ENCODE data around the gene CDH4.

The CDH4 gene

GRCh38 chr20:61655591-61655990, 403.5 kb downstream of the CDH4 start:
- DNase-seq (ENCODE audit: low read depth): no peak

GRCh38 chr20:61656198-61656597, 404.1 kb downstream of the CDH4 start:
- no peak for DNase-seq (ENCODE audit: low read depth)

DNA sequence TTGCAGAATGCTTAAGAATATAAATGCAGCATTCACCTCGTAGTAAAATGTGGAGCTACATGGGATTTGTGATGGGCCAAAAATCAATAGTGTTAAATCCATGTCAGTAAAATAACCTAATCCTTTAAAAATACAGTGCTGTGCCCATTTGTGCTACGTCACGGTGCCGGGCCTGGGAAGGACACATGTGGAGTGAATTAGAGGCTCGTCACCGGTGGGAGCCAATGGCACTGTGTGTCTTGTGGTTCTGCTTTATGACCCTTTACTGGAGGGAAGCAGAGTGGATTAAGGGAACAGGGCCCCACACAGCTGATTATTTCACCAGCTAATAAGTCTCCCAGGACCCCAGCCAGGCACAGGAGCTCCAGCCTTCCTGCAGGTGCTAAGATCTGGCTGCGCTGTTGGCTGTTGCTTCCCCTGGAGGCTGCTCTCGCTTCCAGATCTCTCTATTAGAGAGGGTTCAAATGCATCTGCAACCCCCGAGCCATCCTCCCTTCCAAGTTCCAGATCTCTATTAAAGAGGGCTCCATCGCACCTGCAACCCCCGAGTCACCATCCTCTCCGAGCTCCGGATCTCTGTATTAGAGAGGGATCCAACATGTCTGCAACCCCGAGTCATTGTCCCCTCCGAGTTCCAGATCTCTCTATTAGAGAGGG, 405.8 kb downstream of the CDH4 start:
- no peak for DNase-seq (ENCODE audit: low read depth)

DNA sequence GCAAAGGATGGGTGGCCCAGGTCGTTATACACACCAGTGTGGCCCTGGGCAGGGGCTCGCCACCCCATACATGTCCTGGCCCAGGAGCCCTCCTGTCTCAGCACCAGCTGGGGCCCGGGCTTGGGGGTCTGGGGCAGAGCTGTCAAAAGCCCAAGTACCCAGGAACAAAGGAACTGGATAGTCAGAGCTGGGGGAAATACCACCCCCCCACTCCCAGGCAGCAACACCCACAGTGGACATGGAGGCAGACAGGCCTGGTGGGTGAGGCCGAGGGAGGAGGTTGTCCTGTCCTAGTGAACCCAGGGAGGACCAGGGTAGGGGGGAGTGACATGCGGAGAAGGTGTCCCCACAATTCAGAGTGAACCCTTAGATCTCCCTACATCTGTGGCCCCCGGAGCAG, 406.5 kb downstream of the CDH4 start:
- DNase-seq (ENCODE audit: low read depth): no peak

DNA sequence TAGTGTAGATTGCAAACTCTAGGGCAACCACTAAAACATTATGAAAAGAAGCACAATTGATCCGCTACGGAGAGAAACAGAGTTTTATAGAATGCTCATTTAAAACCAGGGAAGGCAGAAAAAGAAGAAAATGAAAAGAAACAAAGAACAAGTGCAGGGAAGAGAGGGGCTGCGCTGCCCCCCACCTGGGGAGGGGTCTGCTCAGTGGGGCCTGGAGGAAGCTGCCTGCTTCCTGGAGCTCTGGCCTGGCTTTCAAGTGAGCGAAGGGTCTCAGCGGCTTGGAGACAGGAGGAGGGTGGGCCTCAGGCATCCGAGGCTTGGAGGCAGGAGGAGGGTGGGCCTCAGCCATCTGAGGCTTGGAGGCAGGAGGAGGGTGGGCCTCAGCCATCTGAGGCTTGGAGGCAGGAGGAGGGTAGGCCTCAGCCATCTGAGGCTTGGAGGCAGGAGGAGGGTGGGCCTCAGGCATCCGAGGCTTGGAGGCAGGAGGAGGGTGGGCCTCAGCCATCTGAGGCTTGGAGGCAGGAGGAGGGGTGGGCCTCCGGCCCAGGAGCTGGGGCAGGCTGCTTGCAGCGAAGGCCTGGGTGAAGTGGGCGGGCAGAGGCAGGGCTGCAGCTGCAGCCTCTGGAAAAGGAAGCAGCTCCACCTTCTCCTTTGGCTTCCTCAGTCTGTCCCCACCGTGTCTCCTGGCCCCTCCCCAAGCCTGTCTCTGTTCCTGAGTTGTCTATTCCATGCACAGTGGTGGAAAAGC, 407.4 kb downstream of the CDH4 start:
- no peak for DNase-seq (ENCODE audit: low read depth)

DNA sequence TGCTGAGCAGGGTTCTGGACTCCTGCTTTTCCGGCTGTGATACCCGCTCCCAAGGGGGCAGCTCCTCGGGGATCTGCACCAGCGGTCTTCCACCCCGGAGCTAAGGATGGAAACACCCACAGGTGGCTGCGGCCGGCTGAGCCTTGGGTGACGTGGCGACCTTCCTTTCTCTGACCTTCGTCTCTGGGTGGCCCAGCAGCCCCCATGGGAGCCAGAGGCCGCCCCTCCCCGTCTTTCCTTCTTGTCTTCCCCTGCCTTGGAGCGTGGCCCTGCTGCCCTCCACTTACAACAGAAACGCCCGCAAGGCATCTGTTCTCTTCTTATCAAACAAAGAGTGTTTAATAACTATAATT, 407.9 kb downstream of the CDH4 start:
- DNase-seq (ENCODE audit: low read depth): no peak

- no peak for DNase-seq (ENCODE audit: low read depth)
These were observed 408.5 kb downstream of the CDH4 start for GRCh38 chr20:61660559-61660958.

GRCh38 chr20:61661025-61661424, 409.0 kb downstream of the CDH4 start:
- DNase-seq (ENCODE audit: low read depth): no peak

DNA sequence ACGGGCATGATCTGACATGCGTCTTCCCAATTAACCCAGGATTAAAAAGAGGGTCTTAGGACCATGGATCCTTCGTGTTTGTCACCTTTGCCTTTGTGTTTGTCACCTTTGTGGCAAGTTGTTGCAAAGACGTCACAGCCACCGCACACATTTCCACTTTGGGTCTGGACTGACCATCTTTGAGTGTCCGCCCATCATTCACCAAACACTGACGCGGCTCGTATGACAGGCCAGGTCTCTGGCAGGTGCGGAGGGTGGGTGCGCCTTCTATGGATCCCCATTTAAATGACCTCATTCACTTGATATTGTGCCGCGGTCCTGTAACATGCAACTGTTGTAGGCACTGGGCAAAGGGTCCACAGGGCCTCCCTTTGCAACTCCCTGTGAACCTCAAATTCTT, 409.5 kb downstream of the CDH4 start:
- DNase-seq (ENCODE audit: low read depth): no peak

- no peak for DNase-seq (ENCODE audit: low read depth)
These were observed 410.3 kb downstream of the CDH4 start for GRCh38 chr20:61662226-61662967.

DNA sequence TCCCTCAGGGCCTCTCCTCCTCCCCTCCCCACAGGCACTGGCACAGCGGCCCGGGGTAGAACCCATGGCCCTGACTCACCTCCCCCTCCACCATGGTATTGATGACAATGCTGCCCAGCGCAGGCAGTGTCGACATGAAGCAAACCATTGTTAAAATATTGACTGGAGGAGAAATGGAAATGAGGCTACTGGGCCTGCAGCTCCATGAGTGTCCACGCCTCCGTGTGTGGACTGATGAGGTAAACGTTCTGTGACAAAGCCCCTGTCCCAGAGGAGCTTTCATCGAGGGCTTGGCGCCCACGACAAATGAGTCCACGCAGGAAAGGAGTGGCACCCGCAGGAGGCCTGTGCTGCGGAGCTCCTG, 410.9 kb downstream of the CDH4 start:
- DNase-seq (ENCODE audit: low read depth): no peak

DNA sequence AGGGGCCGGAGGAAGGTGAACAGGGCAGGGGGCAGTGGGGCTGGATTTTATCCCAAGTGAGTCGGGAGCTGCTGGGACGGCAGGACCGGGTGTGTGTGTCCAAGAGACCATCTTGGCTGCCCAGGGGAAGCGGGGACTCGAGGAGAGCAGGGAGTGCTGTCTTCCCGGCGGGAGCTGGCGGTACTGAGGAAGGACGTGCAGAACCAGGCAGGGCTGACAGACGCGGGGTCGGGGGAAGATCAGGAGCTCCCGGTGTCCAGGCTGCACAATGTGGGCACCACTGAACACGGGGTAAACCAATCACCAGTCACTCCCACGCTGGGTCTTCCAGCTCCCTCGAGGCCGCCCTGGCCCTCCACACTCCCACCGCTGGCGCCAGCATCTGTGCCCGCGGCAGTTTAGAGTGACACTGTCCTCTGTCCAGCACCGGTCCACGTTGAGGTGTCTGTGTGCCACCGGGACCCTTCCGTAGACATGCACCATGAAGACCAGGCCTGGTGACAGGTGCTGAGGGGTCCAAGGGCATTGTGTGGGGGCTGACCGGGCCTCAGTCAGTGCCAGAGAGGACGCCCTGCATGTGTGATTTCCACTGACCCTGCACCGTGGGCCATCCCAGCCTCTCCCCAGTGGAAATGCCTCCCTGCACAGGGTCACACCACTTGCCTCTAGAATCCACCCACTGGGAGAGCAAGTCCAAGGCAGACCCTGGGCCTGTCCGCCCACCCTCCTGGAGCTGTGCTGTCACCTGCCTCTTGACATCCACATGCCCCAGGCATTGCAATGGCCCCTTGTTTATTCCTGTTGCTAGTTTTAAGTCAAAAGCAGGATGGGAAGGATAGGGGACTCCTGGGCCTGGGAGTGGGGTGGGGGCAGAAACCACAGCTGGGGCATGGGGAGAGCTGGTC, 411.7 kb downstream of the CDH4 start:
- DNase-seq (ENCODE audit: low read depth): no peak

DNA sequence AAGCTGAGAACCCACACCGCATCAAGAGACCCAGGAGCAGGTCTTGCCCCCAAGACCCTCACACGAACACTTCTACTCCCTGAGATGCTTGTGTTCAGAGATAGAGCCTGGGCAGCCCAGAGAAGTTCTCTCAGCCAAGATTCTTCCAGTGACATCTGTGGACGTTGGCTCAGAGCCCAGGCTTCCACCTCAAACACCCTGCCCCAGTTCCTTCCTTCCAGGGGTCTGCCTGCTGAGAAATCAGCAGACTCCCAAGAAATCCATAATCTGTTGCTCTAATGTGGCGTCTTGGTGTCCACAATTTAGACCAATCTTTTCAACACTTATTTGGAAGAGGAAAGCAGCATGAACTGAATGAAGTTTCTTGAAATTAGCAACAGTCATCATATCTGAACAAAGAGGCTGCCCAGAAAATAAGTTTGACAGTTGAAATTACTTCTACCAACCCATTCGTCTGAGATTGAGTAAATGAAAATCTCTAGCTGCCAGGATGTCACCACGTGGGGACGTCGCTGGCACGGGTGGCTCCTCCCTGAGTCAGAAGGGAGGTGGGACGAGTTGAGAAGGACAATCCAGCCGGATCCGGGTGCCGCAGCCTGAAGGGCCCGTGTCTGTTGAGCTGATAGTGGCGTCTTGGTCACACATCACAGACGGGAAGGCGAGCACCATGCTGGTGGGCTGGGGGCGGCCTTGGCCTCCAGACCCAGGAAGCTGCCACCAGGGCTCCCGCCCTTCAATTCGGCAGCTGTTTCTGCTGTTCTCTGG, 412.7 kb downstream of the CDH4 start:
- no peak for DNase-seq (ENCODE audit: low read depth)

DNA sequence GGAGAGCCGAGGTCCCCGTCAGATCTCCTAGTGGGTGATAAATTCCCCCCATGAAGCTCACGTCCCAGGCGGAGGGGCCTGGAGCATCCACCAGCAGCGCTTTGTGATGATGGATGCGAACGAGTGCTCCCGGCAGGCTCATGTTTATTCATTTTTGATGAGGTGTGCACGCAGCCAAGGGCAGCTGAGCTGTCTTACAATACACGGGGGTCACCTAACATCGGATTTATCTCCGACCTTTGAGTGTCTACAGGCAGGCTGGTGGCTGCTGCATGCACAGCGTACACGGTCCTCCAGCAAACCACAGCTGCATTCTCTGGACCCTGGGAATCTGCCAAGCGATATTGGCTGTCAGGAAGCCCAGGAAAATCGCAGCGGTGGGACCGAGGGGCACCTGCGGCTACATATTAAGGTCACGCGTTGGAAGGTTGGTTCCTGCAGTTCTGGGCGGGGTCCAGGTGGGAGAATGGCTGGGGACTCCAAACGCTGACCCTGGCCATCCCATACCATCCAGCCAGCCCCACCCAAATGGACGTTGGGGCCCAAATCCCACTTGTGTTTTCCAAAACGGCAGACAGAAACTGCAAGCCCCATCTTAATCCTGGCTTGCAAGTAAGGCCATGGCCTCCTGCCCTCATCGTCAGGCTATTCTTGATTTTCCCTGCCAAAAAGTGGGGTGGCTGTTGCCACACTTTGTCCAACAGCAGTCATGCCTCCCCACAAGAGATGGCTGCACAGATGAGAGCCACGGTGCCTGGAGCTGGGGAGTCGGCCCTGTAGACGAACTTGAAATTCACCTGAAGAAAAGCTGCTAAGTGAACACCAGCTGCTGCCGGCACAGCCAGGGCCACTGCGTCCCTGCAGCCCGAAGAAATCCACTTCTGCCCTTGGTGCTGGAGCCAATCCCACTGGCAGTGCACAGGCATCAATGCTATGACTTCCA, 413.7 kb downstream of the CDH4 start:
- DNase-seq (ENCODE audit: low read depth): no peak

- DNase-seq (ENCODE audit: low read depth): no peak
These were observed 414.4 kb downstream of the CDH4 start for GRCh38 chr20:61666471-61666832.

DNA sequence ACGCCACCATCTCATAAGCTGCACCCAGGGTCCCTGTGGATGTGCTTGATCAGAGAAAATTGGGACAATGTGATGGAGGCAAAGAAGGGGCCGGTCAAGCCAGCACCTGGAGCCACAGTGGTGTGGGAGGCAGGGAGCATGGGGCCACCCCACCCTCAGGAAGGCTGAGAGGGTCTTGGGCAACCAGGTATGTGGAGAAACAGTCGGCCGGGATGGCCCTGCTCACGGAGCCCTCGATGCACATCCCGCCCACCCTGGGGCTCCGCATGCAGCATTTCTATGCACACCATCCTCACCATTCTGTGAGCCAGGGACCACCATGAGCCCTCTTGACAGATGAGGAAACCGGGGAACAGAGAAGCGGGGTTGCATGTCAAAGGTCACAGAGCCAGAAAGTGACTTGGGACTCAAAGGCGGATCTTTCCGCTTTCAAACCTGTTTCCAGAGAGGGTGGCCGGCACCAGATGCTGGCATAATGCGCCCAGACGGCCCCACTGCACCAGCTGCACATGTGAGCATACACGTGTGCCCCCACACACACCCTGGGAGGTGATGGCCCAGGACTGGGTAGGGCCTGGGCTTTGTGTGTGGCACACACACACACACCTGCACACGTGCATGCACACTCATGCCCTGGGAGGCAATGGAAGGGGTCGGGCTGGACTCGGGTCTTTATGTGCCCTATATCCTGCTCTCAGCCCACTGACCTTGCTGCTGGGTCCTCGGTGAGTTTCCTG, 415.2 kb downstream of the CDH4 start:
- DNase-seq (ENCODE audit: low read depth): no peak

GRCh38 chr20:61668065-61668650, 416.1 kb downstream of the CDH4 start:
- DNase-seq (ENCODE audit: low read depth): no peak

DNA sequence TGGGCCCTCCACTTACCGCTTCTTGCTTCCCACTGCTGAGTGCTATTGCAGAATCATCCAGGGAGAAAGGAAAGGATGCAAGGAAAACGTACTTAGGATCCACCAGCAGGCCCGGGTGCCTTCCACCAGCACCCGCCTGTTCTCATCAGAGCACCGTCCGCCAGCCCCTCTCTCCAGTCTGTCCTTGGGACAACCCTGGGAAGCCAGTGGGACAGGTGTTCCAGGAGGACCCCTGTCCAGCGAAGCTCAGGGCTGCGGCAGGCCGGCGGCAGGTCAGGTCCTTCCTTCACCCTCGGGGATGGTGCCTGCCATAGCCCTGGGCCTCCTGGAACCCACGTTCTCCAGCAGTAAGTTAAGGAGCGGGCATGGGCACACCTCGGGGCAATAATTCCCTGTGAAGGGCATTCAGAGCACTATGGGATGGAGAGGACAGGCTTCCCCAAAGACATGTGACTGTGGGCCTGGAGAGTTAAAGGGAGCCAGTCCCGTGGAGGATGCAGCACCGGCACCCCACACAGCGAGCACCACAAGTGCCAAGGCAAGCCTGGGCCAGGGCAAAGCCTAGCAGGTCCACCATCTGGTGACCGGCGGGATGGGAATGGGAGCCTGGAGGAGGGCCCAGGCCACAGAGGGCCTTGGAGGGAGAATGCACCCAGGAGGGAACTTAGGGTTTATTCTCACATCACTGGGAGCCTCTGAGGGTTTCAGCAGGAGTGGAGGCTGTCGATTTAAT, 416.9 kb downstream of the CDH4 start:
- no peak for DNase-seq (ENCODE audit: low read depth)

DNA sequence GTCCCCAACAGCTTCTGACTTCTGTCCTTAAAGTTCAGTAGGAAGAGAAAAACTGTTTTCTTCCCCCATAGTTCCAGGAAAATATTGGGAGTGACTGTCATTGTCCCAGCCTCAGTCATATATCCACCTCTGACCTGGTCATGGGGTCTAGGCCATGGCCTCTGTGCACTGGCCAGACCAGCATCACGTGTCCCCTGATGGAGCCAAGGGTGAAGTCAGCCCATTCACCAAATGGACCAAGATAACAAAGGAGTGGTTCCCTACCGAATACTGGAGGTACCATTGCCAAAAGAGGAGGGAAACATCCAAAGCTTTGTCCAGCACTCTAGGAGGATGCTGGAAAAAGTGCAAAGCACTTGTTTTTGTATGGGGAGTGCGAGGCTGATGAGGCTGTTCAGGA, 418.2 kb downstream of the CDH4 start:
- no peak for DNase-seq (ENCODE audit: low read depth)
